K562 (cell line): Measurements from ENCODE around the gene LTBP1. TPM values are rescaled to one million over a fixed set of nuclear protein-coding genes. Genes with fewer than 3 reads are reported as not detected.

Source experiments
- COPS2 ChIP-seq: fragments of 450-650 bp; conservative IDR thresholded peaks from 2 replicates; pipeline ENCODE4 v1.6.1; 2016; ENCODE audit warnings: mild to moderate bottlenecking, moderate library complexity
- E2F3 ChIP-seq: fragments of 250-450 bp; sonication (Bioruptor Pico); IDR thresholded peaks from 2 replicates; pipeline ENCODE4 v1.4.0; 2020; ENCODE audit warnings: mild to moderate bottlenecking
- EGR1 ChIP-seq: fragments of 450-650 bp; conservative IDR thresholded peaks from 2 replicates; pipeline ENCODE4 v1.6.1; 2017; ENCODE audit warnings: mild to moderate bottlenecking
- FOS ChIP-seq: IDR thresholded peaks from 3 replicates; pipeline ENCODE4 v1.6.1; 2011; ENCODE audit not compliant: insufficient read length; ENCODE audit errors: extremely low read depth
- FOSL1 ChIP-seq: fragments of 200-800 bp; sonication (Bioruptor generic); conservative IDR thresholded peaks from 2 replicates; pipeline ENCODE4 v1.6.1; 2016; ENCODE audit warnings: missing genetic modification characterization, missing compliant biosample characterization
- KLF6 ChIP-seq: fragments of 250-450 bp; sonication (Bioruptor Pico); IDR thresholded peaks from 2 replicates; pipeline ENCODE4 v1.4.0; 2020; ENCODE audit warnings: mild to moderate bottlenecking, moderate library complexity, borderline replicate concordance
- MCM3 ChIP-seq: fragments of 450-650 bp; IDR thresholded peaks from 2 replicates; pipeline ENCODE4 v1.6.1; 2016
- MEF2D ChIP-seq: conservative IDR thresholded peaks from 2 replicates; pipeline ENCODE4 v1.6.1; 2016; ENCODE audit warnings: low read depth, missing genetic modification characterization, missing compliant biosample characterization
- NCOR1 ChIP-seq: fragments of 450-650 bp; IDR thresholded peaks from 2 replicates; pipeline ENCODE4 v1.6.1; 2016; ENCODE audit warnings: mild to moderate bottlenecking, moderate library complexity
- NFE2 ChIP-seq: IDR thresholded peaks from 2 replicates; pipeline ENCODE4 v1.6.1; 2014; ENCODE audit warnings: antibody characterized with exemption, low read depth
- NR4A1 ChIP-seq, 2 experiments: fragments of 250-450 bp in 1 of 2; fragments of 450-650 bp in 1 of 2; sonication (Bioruptor Pico) in 1 of 2; IDR thresholded peaks; 2 replicates each; pipeline versions ENCODE4 v1.4.0 to v1.6.1; 2016 to 2020; ENCODE audit warnings: mild to moderate bottlenecking in 2 of 2, missing compliant biosample characterization in 1 of 2, missing genetic modification characterization in 1 of 2, moderate library complexity in 1 of 2
- RFX1 ChIP-seq: fragments of 450-650 bp; IDR thresholded peaks from 2 replicates; pipeline ENCODE4 v1.6.1; 2016; ENCODE audit warnings: mild to moderate bottlenecking, moderate library complexity
- SRF ChIP-seq, 2 experiments: fragments of 250-450, 450-650 bp in 1 of 2; sonication (Bioruptor Pico) in 1 of 2; sonication (generic) in 1 of 2; formaldehyde crosslinking; IDR thresholded peaks; 2 replicates each; pipeline versions ENCODE4 v1.5.0 to v1.5.1; 2020 to 2022; ENCODE audit warnings: mild to moderate bottlenecking in 1 of 2, missing genetic modification reagents in 1 of 2
- ZNF146 ChIP-seq: IDR thresholded peaks from one replicate; pipeline ENCODE4 v1.6.1; 2018; ENCODE audit warnings: missing compliant biosample characterization; ENCODE audit not compliant: unreplicated experiment
- ZNF316 ChIP-seq: fragments of 450-650 bp; IDR thresholded peaks from 2 replicates; pipeline ENCODE4 v1.6.1; 2016
- polyA plus RNA-seq, 8 experiments: library from polyadenylated mRNA; depleted of rRNA in 4 of 8; stranded (reverse) in 5 of 8; unstranded in 3 of 8; fragments of >200 nt; fragmentation: Nextera tagmentation in 2 of 8; fragmentation: Illumina TruSeq in 1 of 8; extraction: Ambion mirVana in 2 of 8; extraction: Trizol in 1 of 8; gene quantifications; 2 replicates each; pipeline versions ENCODE4 v1.2.1 to v1.2.3, GENCODE V29; 2011 to 2014; ENCODE audit warnings: inconsistent platforms in 1 of 8, missing spikeins in 1 of 8
- total RNA-seq, 7 experiments: library from RNA; depleted of rRNA in 6 of 7; stranded (reverse); fragments of >200 nt in 6 of 7; fragmentation: Illumina TruSeq in 2 of 7; extraction: Trizol in 2 of 7; gene quantifications; 2 replicates each; pipeline versions ENCODE4 v1.2.1 to v1.2.3, GENCODE V29; 2011 to 2021; ENCODE audit warnings: low replicate concordance in 1 of 7
- TF ChIP-seq, protein P1 (sequence below): fragments of 250-450 bp; sonication (Bioruptor Pico); IDR thresholded peaks from 2 replicates; pipeline ENCODE4 v1.8.0; 2021; ENCODE audit warnings: moderate library complexity, mild to moderate bottlenecking, inconsistent platforms
- TF ChIP-seq, protein P2 (sequence below): fragments of 250-450 bp; sonication (Bioruptor Pico); IDR thresholded peaks from 2 replicates; pipeline ENCODE4 v1.5.0; 2020; ENCODE audit warnings: mild to moderate bottlenecking
- TF ChIP-seq, protein P3 (sequence below), 2 experiments: IDR thresholded peaks in 1 of 2; conservative IDR thresholded peaks in 1 of 2; 2 replicates each; pipeline ENCODE4 v1.6.1; 2016; ENCODE audit warnings: low read depth in 2 of 2, mild to moderate bottlenecking in 1 of 2, missing compliant biosample characterization in 1 of 2, missing genetic modification characterization in 1 of 2, moderate library complexity in 1 of 2
- TF ChIP-seq, protein P4 (sequence below): fragments of 250-450 bp; sonication (Bioruptor Pico); IDR thresholded peaks from 2 replicates; pipeline ENCODE4 v1.4.0; 2020; ENCODE audit warnings: mild to moderate bottlenecking, moderate library complexity

Gene LTBP1
- total and polyA plus RNA-seq, 9 of the 15 experiments (the other 6 are each of a cell fraction or from before 2014, with no cell fraction given) = 3.6 to 16.4 (median 8.5) TPM

DNA sequence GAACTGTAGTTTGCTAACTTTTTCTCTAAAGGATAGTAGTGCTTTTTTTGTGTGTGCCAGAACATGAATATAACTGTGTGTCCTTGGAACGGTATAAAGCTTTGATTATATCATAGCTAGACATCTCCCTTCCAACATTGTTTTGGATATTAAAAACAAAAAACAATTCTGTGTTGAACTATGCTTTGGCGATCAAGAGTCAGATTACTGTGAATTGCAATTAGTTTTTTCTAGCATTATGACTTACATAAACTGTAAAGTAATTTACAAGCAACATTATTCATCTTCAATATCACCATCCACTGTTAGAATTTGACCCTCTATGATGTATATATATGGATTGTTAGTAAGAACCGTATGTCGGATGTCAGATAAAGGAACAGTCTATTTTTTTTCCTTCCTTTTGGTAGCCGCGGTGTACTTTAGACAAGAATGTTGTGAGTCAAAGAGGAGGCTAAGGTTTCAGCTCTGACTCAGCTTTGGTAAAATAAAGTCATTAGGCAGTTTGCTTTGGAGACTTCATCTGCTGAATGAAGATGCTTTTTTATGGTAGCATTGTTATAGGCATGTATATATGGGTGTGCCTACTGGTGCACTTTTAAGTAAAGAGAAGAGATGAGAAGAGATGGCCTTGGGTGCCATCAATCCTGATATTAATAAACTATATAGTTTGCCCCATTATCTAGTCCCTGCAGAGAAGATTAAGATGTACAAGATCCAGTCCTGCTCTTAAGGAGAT is 76.4 kb downstream of the LTBP1 start (continued):
- TF ChIP-seq, protein P1, sequence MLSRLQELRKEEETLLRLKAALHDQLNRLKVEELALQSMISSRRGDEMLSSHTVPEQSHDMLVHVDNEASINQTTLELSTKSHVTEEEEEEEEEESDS = no peak
- TF ChIP-seq SRF (CRISPR knock-in tag; IDR thresholded peaks at IDR 0.05) = no peak
- TF ChIP-seq MEF2D (tag) = no peak
- TF ChIP-seq NR4A1 (CRISPR knock-in tag; IDR thresholded peaks at IDR 0.05) = no peak
- no peak for TF ChIP-seq NR4A1 (tag; IDR thresholded peaks at IDR 0.05)
- TF ChIP-seq EGR1 = no peak
- TF ChIP-seq, protein P2, sequence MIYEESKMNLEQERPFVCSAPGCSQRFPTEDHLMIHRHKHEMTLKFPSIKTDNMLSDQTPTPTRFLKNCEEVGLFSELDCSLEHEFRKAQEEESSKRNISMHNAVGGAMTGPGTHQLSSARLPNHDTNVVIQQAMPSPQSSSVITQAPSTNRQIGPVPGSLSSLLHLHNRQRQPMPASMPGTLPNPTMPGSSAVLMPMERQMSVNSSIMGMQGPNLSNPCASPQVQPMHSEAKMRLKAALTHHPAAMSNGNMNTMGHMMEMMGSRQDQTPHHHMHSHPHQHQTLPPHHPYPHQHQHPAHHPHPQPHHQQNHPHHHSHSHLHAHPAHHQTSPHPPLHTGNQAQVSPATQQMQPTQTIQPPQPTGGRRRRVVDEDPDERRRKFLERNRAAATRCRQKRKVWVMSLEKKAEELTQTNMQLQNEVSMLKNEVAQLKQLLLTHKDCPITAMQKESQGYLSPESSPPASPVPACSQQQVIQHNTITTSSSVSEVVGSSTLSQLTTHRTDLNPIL (CRISPR knock-in tag) = no peak
- TF ChIP-seq NCOR1 = peak; percentile 61
- no peak for TF ChIP-seq MCM3
- no peak for TF ChIP-seq COPS2
- TF ChIP-seq, protein P3, sequence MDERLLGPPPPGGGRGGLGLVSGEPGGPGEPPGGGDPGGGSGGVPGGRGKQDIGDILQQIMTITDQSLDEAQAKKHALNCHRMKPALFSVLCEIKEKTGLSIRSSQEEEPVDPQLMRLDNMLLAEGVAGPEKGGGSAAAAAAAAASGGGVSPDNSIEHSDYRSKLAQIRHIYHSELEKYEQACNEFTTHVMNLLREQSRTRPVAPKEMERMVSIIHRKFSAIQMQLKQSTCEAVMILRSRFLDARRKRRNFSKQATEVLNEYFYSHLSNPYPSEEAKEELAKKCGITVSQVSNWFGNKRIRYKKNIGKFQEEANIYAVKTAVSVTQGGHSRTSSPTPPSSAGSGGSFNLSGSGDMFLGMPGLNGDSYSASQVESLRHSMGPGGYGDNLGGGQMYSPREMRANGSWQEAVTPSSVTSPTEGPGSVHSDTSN (CRISPR knock-in tag; IDR thresholded peaks at IDR 0.05; ENCODE audit: low read depth) = no peak
- TF ChIP-seq, protein P3 (tag; conservative IDR thresholded peaks at IDR 0.05; ENCODE audit: low read depth) = no peak
- TF ChIP-seq FOS = no peak
- TF ChIP-seq ZNF316 = peak; percentile 6; the same call in 1 of the 2 replicates
- TF ChIP-seq KLF6 (CRISPR knock-in tag) = no peak
- TF ChIP-seq, protein P4, sequence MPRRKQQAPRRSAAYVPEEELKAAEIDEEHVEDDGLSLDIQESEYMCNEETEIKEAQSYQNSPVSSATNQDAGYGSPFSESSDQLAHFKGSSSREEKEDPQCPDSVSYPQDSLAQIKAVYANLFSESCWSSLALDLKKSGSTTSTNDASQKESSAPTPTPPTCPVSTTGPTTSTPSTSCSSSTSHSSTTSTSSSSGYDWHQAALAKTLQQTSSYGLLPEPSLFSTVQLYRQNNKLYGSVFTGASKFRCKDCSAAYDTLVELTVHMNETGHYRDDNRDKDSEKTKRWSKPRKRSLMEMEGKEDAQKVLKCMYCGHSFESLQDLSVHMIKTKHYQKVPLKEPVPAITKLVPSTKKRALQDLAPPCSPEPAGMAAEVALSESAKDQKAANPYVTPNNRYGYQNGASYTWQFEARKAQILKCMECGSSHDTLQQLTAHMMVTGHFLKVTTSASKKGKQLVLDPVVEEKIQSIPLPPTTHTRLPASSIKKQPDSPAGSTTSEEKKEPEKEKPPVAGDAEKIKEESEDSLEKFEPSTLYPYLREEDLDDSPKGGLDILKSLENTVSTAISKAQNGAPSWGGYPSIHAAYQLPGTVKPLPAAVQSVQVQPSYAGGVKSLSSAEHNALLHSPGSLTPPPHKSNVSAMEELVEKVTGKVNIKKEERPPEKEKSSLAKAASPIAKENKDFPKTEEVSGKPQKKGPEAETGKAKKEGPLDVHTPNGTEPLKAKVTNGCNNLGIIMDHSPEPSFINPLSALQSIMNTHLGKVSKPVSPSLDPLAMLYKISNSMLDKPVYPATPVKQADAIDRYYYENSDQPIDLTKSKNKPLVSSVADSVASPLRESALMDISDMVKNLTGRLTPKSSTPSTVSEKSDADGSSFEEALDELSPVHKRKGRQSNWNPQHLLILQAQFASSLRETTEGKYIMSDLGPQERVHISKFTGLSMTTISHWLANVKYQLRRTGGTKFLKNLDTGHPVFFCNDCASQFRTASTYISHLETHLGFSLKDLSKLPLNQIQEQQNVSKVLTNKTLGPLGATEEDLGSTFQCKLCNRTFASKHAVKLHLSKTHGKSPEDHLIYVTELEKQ (CRISPR knock-in tag) = no peak
- TF ChIP-seq FOSL1 (tag) = peak; percentile 87
- peak; percentile 70 for TF ChIP-seq NFE2
- no peak for TF ChIP-seq ZNF146 (CRISPR knock-in tag)
- TF ChIP-seq E2F3 (CRISPR knock-in tag) = no peak
- TF ChIP-seq RFX1 = no peak
